Hepatic stellate cell (primary cell): ENCODE results near the gene NOA1.
"Not testable (repeated sequence)": the region's sequence is repeated elsewhere in the genome, so short reads cannot be mapped to it uniquely, and the experiment has no call there.

Experiments
- DNase-seq: peaks from one replicate; pipeline ENCODE4 v3.0.0; 2011; ENCODE audit warnings: low spot score

The NOA1 gene

GRCh38 chr4:56958111-56958517, 19.3 kb downstream of the NOA1 start:
- peak; percentile 78 for DNase-seq

- DNase-seq, result no peak
These were observed 23.5 kb downstream of the NOA1 start for GRCh38 chr4:56953680-56954520.

GRCh38 chr4:56941403-56941802, 36.0 kb downstream of the NOA1 start:
- DNase-seq, result no peak

- DNase-seq, result no peak
These were observed 36.4 kb downstream of the NOA1 start for GRCh38 chr4:56940971-56941370.

- no peak for DNase-seq
These were observed 37.0 kb downstream of the NOA1 start for GRCh38 chr4:56940403-56940802.

GRCh38 chr4:56939826-56940225, 37.6 kb downstream of the NOA1 start:
- DNase-seq, result not testable (repeated sequence)

- DNase-seq, result peak; percentile 82
These were observed 40.1 kb downstream of the NOA1 start for GRCh38 chr4:56937262-56937661.

- DNase-seq, result no peak
These were observed 45.5 kb downstream of the NOA1 start for GRCh38 chr4:56931924-56932323.

GRCh38 chr4:56930638-56931037, 46.8 kb downstream of the NOA1 start:
- no peak for DNase-seq

- DNase-seq, result no peak
These were observed 50.2 kb downstream of the NOA1 start for GRCh38 chr4:56927196-56927595.

GRCh38 chr4:56914977-56915376, 62.4 kb downstream of the NOA1 start:
- DNase-seq, result not testable (repeated sequence)

- DNase-seq, result no peak
These were observed 63.1 kb downstream of the NOA1 start for GRCh38 chr4:56914336-56914735.
